NCI-H1694 (cell line): Measurements from ENCODE around the gene GLB1L2.

ENCODE experiments used
- DNase-seq: peaks from one replicate; lab custom pipeline; 2025; lab: John Stamatoyannopoulos, UW

Gene GLB1L2

DNA sequence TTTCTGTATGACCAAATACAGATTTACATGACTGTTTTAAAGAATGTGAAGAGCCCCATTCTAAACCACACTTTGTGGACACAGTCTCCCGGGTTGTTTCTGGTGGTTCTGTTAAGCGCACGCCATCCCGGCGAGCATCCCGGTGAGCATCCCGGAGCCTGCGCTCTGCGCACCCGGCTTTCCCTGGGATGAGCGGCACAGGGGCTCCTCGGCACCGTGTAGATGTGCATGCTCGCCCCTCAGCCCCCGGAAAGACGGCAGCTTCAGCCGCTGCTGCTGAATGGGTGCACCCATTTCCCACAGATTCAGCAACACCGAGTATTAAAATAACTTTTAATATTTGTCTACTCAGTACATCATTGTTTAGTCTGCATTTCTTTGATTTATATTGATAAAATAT, 36.0 kb downstream of the GLB1L2 start:
- no peak for DNase-seq

DNA sequence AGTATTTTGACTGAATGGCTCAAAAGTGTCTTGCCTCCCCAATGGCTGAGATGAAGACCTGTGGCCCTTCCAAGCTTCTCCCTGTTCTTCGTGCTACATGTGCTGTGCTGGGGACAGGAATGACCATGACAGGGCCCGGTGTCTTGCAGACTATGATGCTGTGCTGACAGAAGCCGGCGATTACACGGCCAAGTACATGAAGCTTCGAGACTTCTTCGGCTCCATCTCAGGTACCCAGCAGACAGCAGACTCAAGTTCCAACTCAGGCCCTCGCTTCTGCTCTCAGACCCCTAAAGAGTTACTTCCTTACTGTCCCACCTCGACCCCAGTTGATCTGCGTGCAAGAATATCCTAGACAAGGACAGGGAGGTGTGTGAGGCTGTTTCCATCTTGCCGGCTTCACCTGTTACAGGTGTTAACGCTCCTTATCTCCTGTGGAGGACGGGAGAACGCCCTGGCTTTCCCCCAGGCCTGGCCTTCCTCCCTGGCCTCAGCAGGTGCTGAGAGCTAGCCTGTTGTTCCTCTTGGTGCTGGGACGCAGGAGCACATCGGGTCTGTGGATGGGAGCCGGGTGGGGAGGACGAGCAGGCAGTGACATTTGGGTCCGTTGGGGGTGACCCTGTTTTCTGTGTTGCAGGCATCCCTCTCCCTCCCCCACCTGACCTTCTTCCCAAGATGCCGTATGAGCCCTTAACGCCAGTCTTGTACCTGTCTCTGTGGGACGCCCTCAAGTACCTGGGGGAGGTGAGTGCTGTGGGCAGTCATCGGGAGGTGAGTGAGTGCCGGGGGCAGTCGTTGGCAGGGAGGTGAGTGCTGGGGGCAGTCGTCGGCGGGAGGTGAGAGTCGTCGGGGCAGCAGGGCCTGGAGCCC, 38.1 kb downstream of the GLB1L2 start:
- no peak for DNase-seq

DNA sequence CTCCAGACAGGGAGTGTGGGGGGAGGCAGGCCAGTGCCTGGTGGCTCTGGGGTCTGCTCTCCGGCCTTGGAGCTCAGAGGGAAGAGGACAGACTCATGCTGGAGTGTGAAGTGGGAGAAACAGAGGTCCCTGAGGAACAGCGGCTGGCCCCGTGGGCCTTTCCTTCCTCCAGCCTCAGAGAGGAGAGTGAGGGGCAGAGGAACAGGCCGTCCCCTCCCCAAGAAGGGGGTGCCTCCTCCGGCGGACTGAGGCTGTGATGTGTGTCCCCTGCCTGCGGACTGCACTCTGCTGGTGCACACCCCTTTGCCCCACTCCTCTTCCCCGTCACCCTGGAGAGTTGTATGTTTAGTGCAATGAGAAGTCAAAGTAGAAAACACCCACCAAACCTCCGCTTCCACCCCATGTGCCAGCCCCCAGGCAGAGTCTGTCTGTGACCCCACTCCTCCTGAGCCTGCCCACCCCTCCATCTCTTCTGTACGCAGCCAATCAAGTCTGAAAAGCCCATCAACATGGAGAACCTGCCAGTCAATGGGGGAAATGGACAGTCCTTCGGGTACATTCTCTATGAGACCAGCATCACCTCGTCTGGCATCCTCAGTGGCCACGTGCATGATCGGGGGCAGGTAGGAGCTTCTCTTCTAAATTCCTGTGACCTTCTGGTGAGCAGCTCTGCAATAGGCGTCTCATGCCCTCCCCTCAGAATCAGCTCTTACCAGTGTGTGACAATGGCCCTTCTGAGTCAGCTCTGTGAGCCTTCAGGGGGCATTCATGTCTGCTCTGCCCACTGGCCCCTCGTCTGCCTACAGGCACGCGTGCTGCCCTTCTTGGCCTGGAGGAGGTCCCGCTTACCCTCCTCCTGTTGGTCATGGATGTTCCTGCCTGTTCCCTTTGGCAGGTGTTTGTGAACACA, 39.0 kb downstream of the GLB1L2 start:
- no peak for DNase-seq

DNA sequence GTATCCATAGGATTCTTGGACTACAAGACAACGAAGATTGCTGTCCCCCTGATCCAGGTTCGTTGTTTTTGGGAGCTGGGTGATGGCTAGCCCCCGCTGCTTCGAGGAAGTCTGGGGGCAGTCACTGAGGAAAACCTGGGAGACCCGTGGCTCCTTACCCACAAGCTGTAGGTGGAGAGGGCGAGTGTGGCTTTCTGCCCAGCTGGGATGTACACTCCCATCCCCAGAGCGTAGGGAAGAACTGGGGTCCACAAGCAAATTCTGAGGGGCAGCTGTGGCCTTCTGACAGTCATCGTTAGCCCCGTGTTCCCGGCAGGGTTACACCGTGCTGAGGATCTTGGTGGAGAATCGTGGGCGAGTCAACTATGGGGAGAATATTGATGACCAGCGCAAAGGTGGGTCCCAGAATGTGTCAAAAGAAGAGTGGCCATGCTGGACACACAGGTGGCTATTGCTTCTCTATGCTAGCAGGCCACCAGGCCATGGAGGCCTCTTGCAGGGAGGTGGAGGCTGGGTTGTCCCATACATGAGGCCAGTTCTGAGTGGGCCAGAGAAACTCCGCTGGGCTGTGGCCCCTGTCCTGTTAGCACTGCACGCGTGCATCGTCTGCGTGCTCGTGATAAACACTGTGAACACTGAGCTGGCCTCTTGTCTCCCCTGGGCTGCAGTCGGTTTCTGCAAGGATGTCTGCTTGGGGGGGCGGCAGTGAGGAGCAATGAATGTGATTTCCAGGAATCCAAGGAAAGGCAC, 39.8 kb downstream of the GLB1L2 start:
- no peak for DNase-seq

DNA sequence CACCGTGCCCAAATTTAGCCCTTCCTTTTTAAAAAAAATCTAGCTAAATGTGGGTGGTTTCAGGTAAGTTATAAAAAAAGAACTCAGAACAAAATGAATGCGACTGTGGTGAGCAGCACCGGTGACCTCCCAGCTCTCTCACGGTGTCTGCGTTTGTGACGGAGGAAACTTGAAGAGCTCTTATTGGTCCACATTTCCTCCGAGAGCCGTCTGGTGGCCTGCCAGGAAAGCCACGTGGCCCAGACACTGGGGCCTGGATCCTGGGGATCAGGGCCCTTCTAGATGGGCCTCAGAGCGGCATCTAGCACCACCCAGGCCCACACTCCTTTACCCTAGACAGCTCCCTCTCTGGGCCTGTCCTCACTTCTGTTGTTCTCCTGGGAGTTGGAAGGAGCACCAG, 40.7 kb downstream of the GLB1L2 start:
- no peak for DNase-seq

DNA sequence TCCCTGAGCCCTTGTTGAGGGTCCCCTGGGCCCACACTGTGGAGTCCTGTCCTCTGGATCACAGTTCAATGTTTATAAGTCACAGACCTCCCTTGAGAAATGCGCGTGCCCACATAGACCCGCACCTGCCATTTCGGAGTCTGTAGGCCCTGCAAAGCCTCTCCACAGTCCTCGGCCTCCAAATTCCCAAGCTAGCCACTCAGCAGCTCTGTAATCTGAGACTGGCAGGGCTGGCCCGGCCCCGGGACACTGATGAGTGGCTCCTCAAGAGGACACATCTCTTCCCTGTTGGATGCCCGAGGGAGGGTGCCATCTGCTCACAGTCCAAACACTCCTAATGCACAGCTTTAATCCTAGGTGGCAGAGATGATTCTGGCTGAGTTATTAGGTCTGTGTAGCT, 41.2 kb downstream of the GLB1L2 start:
- peak; percentile 45 for DNase-seq

DNA sequence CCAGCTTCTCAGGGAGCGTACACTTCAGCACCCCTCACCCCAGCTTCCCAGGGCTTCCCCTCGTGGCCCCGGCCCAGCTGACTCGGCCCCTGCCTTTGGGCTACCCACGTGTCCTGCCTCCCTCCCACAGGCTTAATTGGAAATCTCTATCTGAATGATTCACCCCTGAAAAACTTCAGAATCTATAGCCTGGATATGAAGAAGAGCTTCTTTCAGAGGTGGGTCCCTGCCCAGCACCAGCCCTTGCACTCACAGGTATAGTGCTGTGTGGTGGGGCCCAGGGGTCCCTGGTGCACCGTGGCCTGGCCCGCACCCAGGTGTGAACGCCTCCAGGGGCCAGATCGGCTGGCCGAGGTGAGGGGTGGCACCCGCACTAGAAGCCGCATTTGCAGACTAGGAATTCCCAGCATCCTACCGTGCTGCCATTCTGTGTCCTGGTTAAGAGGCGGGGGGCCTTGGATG, 41.8 kb downstream of the GLB1L2 start:
- DNase-seq = no peak

DNA sequence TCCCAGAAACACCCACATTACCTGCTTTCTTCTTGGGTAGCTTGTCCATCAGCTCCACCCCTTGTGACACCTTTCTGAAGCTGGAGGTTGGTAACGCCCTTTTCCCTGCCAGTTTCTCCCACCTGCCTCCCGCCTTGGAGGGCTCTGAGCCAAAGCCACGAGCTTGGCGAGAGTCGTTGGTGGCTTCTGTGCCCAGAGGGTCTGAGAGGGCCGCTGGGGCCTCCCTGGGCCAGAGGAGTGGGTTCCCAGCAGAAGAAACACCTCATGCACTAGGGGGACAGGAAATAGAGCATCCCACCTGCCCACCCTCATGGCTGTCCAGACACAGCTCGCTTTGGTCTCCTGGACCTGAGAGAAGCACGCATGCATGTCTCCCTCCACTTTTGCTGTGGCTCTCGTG, 42.4 kb downstream of the GLB1L2 start:
- DNase-seq = no peak

DNA sequence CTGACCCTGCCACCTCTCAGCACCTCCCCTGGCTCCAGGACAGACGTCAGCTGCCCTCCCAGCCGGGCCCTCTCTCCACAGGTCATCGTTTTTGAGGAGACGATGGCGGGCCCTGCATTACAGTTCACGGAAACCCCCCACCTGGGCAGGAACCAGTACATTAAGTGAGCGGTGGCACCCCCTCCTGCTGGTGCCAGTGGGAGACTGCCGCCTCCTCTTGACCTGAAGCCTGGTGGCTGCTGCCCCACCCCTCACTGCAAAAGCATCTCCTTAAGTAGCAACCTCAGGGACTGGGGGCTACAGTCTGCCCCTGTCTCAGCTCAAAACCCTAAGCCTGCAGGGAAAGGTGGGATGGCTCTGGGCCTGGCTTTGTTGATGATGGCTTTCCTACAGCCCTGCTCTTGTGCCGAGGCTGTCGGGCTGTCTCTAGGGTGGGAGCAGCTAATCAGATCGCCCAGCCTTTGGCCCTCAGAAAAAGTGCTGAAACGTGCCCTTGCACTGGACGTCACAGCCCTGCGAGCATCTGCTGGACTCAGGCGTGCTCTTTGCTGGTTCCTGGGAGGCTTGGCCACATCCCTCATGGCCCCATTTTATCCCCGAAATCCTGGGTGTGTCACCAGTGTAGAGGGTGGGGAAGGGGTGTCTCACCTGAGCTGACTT, 43.2 kb downstream of the GLB1L2 start:
- no peak for DNase-seq

DNA sequence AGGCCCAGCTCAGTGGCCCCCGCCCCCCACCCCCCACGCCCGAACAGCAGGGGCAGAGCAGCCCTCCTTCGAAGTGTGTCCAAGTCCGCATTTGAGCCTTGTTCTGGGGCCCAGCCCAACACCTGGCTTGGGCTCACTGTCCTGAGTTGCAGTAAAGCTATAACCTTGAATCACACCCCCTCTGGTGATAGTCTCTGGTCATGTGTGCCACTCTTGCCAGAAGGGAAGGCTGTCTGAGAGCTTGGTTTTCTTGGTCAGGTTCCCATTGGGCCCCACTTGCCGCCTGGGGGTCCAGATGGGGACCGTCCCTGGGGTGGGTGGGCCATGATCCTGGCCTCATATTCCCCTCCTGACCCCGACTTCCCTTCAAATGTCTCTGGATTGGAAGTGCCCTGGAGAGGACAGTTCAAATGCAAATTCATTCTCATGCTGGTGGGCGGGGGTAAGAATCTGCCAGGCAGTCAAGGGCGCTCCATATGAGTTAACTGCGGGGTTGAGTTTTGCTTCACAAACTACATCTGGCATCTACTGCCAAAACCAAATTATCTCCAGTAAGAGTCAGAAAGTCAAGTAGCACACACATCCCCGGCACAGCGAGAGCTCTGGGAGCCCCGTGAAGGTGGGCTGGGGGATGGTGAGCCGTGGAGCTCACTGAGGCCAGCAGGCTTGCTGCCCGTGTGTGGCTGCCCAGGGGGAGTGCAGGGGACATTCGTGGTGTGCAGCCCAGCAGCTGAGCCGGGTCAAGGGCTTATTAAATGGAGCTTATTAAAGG, 44.5 kb downstream of the GLB1L2 start:
- DNase-seq = no peak

DNA sequence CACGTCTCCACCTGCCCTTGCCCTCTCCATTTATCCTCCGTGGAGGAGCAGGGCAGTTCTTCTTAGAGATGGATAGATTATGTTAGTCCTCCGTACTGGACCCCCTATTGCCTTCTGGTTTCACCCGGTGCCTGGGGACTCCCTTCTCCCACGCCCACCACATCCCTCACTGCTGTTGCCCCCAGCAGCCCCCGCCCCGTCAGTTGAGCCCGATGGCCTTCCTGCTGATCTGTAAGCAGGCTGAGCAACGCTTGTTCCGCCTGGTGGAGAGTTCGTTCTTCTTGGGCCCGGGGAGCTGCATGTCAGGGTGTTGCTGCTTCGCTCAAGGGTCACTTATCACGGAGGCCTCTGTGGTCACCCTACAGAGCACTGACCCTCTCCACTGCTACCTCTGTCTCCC, 46.1 kb downstream of the GLB1L2 start:
- DNase-seq = no peak

DNA sequence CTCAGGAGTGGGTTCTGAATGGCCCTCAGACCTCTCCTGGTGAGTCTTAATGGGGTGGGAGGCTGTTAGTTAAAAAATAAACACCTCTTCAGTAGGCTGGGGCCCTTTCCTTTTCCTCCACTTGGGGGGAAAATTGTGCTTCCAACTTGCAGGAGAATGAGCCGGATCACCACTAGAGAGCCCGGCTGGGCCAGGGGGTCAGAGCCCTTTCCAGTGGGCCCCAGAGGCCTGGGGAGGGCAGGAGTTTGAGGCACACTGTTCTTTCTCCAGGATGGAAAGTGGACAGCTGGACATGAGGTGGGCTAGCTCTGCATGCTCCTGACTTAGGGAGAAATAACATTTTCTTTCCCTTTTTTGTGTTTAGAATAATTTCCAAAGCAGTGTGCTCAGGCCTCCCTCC, 47.5 kb downstream of the GLB1L2 start:
- DNase-seq = no peak

DNA sequence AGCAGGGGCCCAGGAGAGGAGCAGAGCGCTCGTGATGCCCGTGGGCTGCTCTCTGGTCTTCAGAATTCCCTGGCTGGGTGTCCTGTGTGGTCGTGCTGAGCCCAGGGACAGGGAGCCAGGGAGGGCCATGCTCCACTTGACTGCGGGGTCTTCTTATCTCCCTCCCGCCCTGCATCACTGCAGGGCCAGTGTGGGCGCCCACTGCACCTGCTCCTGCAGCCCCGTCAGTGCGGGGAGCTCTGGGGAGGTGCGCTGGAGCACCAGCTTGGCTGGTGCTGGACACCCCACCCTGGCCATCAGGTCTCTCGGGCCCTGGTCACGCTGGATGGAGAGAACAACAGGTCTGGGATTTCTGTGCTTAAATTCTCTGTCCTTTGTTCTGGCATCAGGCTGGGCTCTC, 48.4 kb downstream of the GLB1L2 start:
- DNase-seq = no peak

DNA sequence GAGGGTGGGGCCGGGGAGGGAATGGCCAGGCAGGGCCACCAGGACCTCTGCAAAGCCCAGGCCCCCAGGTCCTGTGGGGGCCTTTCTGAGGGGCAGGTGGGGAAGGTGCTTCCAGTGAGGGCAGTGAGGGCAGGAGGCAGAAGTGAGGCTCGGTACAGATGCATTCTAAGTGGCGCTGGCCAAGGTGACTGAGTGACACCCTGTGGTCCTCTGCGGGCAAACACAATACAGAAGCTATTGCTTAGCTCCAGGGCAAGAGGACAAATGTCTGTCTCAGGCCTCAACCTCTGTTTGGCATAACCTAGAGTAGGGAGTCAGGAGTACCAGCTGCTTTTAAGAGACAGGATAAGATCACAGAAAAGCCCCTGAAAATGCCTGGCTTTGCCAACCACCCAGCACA, 49.0 kb downstream of the GLB1L2 start:
- DNase-seq = no peak

DNA sequence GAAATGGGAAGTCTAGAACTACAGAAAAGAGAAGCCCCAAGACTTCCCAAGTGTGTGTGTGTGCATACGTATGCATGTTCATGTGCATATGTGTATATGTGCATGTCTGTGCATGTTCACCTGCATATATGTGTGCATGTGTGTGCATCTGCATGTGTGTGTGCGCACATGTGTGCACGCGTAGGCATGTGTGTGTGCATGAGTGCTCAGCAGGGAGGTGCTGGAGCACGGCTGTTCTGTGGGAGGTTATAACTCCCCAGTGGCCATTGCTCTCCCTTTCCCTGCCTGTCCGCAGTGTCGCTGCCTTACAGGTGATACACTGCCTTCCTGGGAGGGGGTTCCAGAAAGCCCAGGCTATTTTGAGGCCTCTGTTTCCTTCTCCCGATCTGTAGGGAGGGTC, 50.5 kb downstream of the GLB1L2 start:
- DNase-seq = no peak

DNA sequence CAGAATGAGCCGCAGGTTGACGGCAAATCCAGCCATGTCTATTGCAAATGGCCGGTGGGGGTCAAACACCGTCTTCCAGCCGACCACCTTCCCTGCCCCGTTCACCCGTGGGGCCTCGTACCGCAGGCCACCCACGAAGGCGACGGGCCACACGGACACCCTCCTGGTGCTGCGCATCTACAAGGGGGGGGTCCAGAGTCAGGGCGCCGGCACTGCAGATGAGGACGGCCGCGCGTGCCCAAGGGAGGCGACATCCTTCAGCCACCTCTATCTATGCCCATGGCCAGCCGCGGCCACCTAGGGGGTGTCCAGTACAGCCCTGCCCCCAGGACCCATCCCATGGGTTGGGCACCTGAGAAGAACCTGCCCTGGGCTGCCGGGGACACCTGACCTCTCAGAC, 51.0 kb downstream of the GLB1L2 start:
- no peak for DNase-seq

DNA sequence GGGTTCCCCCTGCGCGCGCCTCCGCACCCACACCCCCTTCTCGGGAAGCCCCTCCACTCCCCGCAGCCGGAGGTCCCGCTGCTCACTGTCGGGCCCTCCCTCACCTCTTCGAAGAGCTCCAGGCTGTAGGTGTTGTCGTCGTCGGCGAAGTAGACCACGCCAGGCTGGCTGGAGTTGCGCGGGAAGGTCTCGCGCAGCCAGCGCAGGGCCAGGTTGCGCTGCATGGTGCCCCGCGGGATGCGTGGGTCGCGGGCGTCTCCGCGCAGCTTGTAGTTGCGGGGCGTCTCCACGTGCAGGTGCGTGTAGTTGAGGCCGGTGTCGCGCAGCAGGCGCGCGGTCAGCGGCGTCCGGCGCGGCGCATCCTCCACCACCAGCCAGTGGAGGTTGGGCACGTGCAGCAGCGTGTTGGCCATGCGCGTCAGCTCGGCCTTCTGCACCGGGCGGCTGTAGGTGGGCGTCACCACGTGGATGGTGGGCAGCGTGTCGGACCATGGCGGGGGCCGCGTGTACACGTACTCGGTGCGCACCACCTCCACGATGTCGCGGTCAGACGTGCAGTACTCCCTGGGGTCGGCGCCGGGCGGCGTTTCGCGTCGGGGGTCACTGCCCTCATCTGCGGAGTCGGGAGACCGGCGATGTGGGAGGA, 51.9 kb downstream of the GLB1L2 start:
- DNase-seq = no peak

DNA sequence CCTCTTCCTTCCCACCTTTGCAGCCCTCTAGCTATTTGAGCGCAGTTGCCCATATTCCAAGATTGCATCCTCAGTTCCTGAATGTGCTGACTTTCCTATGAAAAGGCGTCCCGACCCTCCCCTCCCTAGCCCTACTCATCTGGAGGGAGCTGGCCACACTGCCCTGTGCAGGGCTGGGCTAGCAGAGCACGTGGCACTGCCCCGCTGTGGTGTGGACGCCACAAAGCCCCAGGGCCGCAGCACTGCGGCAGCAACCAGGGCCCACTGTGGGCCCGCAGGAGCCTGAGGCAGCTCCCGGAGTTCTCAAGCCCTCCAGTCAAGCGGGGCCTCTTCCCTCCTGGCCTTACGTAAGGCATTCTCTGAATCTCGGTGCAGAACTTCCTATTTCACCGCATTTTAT, 52.6 kb downstream of the GLB1L2 start:
- DNase-seq = no peak

DNA sequence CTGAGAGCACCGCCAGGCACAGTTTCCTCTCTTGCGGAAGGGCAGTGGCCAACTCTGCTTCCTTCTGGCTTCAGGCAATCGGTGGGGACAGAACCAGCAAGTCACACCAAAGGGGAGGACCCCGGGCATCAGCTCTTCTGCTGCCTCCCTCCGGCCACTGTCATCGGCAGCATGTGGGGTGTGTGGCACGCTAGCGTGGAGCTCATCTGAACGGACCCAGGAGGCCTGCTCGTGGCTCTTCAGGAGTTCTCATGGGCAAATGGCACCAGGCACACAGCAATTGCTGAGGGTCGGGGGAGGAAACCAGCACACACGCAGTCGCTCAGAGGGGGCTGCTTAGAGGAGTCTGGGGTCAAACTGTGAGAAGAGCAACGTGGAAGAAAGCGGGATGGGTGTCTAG, 53.4 kb downstream of the GLB1L2 start:
- DNase-seq = no peak

DNA sequence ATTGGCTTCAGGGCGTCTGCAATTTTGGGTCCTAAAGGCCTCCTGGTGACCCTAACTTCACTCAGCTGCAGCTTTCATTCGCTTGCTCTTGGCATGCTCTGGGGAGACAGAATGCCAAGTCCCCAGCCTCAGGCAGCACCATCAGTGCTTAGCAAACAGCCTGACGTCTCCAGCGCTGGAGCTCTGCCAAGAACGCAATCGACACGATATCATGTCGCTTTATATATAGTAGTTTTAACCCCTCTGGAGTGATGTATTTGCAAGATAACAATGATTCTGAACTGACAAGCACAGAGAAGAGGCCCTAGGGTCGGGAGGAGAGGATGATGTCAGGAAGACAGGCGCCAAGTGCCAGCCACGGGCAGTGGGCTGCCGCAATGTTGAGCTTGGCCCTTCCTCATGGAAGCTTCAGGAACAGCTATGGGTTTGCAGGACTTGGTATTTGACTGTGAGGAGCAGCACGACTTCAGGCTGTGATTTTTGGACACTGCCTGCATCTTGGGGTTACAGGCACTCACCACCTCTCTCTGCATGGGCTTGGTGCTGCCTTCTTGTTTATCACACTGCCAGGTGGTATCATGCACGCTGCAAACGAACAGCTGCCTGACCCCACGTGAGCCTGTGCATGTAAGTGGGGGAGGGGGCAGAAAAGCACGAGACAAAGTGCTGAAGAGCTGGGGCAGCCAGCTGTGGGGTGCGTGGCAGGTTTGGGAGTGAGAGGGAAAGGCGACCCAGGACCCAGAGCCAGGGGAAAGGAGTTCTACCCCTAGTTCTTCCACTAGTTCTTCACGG, 54.2 kb downstream of the GLB1L2 start:
- DNase-seq = peak; percentile 54
